Left ventricle myocardium superior (tissue), 1 donor: Measurements from ENCODE around the gene ANKS1B. TPM values are rescaled to one million over a fixed set of nuclear protein-coding genes. Genes with fewer than 3 reads are reported as not detected.

Source experiments
- ATAC-seq: fragments of 200-7000 bp; cut with Tn5 transposase; one replicate; pipeline ENCODE4 v1.9.1; 2020; ENCODE audit warnings: mild to moderate bottlenecking, moderate library complexity
- DNase-seq: peaks from one replicate; pipeline ENCODE4 v3.0.0-alpha.2; 2020
- intact Hi-C: fragments of 100-400 bp; cut with micrococcal nuclease; formaldehyde crosslinking; loops from one replicate; pipeline ENCODE4 v1.11.0; 2022
- total RNA-seq: library from RNA; stranded (reverse); fragmentation: NEBNext Ultra II Directional; extraction: Animal tissue kit (Norgen Biotek cat#: 25700); gene quantifications from one replicate; pipeline ENCODE4 v1.2.1, GENCODE V29; 2021
- donor health status: DM: no; HTN: yes; CAD: no; lungs with severe emphysema.

The ANKS1B gene
- total RNA-seq, 1 donor from 2014 or later: 2.5 TPM

DNA sequence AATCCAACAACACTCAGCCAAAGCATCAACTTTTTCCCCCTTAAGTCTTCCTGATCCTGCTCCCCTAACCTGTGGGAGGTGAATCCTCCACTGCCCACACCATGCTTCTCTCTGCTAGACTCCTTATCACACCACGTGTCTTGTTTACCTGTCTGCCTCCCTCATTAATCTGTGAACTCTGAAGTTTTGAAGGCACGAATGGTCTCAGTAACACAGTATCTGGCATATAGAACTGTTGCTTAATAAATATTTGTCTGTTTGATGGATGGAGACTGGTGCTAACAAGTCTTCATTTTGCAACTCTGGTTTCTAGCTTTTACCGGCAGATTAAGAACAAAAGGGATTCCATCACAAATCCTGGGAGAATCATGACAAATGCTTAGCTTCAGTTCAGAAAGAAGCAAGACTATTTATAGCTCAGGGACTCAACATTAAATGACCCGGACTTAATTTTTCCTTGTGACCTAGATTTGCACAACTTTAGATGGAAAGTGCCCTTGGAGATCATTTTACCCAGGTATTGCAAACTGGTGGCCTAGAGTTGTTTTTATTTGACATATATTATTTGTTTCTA is 1072.2 kb downstream of the ANKS1B start:
- DNase-seq (no peak), ATAC-seq (no peak)
- intact Hi-C loops: no loop called here

DNA sequence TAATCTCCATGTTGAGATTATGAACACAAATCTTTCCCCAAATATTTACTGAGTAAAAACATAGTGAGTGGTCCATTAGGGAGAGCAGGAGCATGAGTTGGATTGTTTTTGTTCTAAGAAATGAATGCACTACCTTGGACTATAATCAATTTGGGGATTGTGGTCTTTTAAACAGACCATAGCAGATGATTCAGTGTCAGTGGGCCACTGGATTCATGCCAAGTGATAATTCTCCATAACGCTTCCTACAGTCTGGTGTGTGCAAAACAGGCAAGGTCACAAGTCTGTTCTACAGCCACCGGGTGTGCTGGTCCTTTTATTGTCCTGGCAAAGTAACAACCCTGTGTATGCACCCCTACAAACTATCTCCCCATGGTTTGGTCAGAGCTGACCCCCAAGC is 1073.3 kb downstream of the ANKS1B start:
- intact Hi-C loops: no loop called here
- no peak for DNase-seq
- ATAC-seq: no peak

DNA sequence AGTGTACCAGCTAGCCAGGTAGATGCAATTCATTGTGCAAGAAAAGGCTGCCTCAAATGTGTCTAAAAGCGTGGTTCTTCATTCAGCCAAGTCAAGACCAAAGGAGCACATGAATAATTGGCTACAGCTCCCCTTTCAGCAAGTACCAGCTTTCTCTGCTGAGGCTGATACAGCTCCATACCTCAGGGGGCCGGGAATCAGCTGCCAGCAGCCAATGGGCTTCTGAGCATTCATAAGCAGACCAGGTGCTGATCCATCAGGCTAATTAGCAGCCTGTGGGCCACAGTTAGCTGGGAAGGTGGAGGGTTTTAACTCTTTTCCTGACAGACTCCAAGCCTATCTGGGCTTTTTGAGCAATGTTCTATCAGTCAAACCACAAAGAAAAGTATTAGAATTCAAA is 1075.0 kb downstream of the ANKS1B start:
- ATAC-seq (no peak), DNase-seq (no peak)
- intact Hi-C loops: no loop called here

DNA sequence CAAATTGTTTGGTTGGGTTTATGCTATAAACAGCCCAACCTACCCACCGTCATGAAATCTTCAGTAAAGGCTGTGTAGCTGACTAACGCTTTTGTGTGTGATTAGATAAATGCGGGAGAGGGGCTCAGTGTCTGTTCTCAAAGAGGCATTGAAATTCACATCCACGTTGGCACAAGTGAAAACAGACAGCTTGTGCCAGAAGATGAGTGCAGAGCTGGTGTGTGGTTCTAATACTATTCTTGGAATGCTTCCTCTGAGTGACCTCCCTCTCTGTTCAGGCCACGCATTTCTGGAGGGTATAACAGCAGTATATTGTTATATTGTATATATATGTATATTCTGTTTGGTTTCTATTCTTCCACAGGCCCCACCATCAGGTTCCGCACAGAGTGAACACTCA is 1075.9 kb downstream of the ANKS1B start:
- intact Hi-C loops: no loop called here
- ATAC-seq (no peak), DNase-seq (no peak)

DNA sequence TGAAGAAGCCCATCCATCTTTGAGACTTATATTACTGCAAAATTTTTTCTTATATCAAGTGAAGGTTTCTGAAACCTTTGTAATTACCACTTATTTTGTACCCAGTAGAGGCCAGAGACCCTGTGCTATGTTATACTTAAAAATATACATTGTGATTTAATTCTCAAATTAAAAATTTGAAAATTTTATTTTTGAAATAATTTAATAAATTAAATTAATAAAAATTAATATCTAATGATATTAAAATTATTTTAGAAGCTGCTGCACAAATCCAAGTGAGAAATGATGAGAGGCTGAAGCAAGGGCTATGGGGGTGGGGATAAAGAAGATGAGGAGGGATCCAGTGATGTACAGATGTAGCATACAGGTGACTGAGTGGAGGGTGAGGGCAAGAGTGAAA is 1080.9 kb downstream of the ANKS1B start:
- intact Hi-C loops: no loop called here
- ATAC-seq (no peak), DNase-seq (no peak)

DNA sequence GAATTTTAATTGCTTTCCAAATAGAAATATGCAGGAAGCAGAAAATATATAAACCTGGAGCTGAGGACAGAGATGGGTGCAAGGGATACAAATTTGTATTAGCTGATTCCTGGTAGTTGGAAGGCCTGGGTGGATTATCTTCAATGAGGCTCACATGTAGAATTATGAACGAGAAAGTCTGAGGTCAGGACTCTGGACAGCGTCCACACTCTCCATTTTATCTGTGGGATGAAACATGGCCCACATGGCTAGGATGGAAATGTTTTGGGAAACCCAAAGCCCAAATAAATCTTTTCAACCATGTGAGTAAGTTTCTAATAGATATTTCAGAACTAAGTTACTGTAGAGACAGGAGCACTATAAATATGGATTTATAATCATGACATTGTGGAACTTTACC is 1083.5 kb downstream of the ANKS1B start:
- ATAC-seq: no peak
- intact Hi-C loops: no loop called here
- no peak for DNase-seq

DNA sequence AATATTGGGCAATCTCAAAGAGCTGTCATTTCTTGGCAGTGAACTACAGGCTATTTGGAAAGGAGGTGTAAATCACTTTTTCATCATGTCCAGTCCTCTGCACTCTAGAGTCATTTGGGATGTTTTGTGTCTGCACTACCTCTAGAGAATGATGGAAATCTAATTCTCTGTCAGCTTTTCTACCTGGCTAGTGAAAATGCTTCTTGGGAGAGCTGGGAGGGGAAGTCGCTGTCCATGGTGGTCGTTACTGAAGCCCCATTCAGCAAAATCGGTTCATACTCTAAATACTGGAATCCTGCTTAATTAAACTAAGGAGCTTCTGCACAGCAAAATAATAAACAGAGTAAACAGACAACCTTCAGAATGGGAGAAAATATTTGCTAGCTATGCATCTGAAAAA is 1087.8 kb downstream of the ANKS1B start:
- DNase-seq: no peak
- intact Hi-C loops: no loop called here
- ATAC-seq: no peak

DNA sequence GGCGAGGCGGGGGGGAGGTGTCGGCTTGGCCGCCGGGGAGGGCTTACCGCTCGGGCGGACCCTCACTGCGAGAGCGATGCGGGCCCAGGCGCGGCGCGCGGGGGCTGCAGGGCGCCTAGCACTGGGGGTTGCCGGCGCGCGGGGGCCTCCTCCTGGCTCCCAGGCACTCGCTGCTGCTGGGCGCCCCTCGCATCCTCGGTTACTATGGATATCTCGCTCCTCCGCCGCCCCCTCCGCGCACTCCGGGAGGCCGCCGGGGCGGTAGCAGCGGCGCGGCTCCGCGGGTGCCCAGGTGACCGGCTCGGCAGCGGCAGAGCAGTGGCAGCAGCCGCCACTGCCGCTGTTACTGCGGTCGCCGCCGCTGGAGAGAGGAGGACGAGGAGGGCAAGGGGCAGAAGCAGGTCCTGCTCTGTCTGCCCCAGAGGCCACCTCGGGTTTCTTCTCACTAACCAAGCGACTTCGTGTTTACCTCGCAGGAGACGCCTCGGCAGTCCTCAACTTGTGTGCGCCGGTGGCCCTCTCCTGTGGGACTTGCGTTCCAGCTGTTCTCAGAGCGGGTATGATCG is 1089.6 kb downstream of the ANKS1B start:
- DNase-seq (no peak), ATAC-seq (no peak)
- intact Hi-C loops: no loop called here

DNA sequence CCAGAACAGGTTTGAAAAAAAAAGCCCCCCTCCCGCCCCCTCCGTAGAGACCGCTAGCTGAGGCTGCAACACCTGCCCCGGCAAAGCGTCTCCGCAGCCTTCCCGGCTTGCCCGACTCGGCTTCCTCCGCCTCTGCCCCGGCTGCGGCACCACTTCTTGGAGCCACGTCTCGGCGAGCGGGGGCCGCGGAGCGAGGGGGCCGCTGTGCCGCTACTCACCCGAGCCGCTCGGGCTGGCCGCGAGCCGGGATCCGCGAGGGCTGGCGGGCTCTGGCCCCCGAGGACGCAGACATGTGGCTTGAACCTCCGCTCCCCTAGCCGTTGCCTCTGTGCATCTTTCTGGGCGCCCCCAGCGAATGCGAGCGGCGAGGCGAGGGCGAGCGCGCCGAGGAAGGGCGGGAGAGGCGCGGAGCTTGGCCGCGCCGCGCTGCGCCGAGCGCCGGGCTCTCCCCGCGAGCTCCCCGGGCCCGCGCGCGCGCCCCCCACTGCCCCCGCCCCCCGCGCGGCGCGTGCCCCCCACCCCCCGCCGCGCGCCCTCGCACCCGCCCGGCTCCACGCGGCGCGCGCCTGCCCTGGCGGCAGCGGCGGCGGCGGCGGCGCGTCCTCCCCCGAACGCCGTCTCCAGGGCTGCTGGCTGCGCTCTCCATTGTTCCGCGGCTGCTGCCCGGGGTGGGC is 1090.2 kb downstream of the ANKS1B start:
- DNase-seq: no peak
- intact Hi-C loops: no loop called here
- ATAC-seq: no peak

DNA sequence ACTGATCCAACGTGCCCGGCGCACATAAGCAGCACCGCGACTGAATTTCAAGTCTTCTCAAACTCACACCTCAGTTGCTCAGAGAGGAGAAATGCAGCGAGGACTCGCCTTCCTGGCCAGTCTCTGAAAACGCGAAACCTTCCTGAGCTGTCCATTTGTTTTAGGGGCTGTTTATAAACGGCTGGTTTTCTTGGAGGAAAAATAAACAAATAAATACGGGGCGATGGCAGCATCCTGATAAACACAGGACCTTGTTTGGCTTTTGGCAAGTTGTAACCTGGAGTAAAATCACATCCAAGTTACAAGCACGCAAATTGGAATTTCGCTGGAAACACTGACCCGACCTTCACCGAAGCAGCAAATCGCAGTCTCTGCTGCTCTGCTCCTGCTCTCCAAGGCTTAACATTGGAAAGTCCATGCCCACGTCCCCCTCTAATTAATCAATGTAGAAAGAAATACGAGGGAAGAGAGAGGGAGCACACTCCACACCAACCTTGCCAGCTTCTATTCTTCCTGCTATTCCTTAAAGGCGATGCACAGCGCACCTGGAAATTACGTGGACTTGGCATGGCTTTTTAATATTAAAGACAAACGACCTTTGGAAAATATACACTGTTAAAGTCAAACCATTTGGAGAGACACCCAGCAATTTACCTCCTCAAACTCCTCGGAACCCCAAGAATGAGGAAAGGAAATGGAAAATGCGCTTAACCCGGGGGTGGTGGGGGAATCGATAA is 1090.9 kb downstream of the ANKS1B start:
- ATAC-seq (no peak), DNase-seq (no peak)
- intact Hi-C loops: no loop called here

DNA sequence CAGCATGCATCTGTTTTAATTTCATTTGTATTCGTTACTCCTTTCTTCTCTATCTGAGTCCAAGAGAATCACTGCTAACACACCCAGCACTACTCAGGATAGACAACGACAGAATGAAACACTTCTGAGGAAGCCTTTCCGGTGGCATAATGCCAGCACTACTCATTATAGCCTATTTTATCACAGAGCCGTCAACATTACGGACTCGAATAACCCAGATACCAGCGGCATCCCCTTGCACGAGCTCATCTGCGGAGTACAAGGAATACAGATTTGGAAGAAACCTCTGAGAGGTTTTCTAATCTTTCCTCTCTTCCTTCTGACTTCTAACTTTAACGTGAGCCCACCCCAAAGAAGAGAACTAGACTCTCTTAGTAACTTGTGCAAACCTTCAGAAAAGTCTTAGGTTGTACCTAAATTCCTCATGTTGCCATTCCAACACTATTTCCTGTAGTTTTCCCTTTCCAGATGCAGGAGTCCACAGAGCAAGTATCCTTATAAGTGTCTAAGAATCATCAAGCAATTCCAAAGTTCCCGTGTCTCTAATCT is 1091.5 kb downstream of the ANKS1B start:
- ATAC-seq (no peak), DNase-seq (no peak)
- intact Hi-C loops: no loop called here

DNA sequence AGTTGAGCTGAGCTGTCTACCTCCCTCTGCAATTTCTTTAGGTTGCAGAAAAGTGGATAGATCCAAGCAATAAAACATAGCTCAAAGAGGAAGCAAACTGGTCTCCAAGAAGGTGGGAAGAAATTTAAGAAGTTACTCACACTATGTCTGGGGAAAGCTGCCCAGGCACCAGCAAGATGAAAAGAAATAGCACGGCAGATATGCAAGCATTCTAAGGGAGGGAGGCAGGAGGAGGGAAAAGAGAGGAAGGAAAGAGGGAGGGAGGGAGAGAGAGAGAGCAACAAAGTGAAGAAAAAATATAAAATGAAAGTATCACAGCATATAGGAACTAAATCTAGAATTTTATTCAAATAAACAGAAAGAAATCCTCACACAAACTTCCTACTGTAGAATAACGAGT is 1099.0 kb downstream of the ANKS1B start:
- intact Hi-C loops: no loop called here
- ATAC-seq (no peak), DNase-seq (no peak)

DNA sequence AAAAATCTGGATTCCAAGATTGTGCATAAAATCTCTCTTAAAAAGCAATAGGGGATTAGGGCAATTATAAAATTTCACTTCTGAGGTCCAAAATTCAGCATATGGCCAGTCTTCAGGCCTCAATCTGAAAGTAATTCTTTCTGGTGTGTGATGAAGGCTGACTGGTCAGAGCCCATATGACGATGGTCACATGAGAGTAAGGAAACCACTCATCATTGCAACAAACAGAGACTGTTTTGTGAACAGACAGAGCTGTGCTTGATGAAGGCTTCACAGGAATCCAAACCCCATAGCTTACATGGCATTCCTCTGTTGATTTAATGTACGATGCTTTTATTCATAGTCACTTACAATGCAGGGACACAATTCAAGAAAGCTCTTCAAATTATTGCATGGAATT is 1101.5 kb downstream of the ANKS1B start:
- DNase-seq: no peak
- ATAC-seq: no peak
- intact Hi-C loops: no loop called here

DNA sequence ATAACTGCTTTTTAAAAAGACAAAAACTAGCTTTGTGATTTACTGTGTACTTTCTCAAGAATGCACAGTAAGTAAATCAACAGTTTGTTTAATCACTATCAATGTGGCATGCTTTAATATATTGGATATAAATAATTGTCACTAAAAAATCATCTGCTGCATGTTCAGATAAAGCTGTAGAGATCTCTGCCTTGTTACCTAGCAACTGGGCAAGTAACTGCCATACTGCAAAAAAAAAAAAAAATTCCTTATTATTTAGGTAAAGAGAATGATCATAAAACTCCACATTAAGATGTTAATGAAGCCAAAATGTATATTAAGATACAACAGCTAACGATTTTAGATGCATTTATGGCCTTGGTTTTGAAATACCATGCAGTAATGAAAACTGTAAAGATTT is 1102.2 kb downstream of the ANKS1B start:
- ATAC-seq: no peak
- DNase-seq: no peak
- intact Hi-C loops: no loop called here

DNA sequence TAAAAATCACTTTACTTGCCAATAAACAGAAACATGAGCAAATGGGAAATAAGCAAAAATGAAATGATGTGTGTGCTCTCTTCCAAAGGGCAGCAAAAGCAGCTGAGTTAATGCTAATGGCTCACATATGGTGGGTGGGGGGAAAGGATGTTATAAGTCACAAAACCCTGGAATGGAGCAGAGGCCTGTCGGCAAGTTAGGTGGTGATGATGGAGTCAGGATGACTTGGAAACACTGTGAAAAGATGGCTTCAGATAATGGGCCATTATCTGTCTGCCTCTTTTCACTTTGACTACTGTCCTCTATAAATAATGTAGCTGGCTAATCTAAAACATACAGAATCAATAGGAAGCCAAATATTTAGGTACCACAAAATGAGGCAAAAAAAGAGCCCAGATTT is 1111.0 kb downstream of the ANKS1B start:
- DNase-seq: no peak
- intact Hi-C loops: no loop called here
- ATAC-seq: no peak

DNA sequence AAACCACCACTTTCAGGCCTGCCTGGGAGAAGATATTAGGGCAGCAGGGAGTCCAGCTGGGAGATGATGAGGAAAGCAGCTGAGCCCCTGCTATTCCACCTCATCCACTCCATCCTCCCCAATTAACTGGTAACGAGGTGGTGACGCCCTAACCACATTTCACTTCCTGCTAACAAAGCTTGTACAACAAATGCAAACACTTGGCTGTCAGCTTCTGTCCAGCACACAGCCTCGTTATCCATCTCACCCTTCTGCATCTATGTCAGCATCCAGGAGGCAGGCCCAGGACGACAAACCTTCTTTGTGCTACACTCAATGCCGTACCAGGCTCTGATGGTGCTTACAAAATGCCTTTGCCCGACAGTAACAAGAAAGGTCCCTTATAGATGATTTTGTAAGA is 1114.2 kb downstream of the ANKS1B start:
- ATAC-seq (no peak), DNase-seq (no peak)
- intact Hi-C loops: no loop called here

DNA sequence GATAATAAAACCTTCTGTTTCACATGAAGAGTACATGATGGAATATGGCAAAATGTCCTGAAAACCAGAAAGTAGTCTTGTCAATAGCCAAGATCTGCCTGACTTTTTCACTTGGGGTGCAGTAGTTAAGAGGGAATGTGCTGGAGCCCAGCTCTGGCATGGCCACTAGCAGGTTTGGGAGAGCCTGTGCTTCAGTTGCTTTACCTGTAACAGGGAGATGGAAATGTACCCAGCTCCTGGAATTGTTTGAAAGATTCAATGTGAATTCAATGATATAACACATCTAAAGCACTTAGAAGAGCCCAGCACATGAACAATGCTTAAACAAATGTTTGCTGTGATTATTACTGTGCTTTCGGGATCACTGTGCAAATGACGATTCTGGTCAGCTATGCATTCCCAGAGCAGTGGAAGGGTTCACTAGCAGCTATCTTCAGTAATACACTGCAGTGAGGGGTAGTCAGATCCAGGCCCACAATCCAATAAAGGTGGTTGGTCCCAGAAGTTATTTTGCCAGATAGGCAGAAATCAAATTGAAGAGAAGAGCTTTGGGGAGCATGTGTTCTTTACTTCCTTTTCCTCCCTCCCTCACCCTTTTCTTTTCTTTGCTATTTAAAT is 1114.7 kb downstream of the ANKS1B start:
- ATAC-seq (no peak), DNase-seq (no peak)
- intact Hi-C loops: no loop called here

DNA sequence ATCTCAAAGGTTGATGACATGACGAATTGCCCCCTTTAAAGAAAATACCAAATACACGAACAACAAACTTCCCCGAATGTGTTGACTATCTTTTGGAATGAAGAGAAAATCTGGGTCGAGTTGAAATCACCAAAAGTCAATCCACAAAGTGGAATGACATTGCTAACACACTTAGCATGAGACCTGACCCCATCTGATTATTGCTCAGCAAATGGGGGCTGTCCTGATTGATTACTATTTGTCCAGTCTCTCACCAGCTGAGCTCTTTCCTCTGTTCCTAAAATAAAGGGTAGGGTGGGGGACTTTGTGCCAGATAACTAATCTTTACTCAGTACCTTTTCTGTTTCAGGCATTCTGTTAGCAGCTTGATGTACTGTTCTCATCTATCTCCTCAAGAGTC is 1116.2 kb downstream of the ANKS1B start:
- DNase-seq: no peak
- intact Hi-C loops: no loop called here
- ATAC-seq: no peak

DNA sequence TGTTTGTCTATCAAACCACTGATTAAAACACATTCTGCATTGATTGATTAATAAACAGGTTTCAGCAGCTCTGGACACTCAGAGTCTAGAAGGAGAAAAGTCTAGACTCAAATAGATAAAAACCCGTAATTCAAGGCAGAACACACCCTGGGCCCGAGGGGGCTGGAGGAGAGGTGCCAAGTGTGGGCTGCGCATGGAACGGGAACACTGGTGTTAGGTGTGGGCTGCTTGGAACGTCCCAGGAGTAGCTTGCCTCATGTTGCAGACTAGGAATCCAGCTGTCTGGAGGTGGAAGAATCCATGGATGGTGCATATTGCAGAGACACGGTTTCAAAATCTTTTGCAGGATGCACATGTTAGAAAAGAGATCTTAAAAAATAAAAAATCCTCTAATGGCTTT is 1116.7 kb downstream of the ANKS1B start:
- ATAC-seq: no peak
- intact Hi-C loops: no loop called here
- DNase-seq: no peak

DNA sequence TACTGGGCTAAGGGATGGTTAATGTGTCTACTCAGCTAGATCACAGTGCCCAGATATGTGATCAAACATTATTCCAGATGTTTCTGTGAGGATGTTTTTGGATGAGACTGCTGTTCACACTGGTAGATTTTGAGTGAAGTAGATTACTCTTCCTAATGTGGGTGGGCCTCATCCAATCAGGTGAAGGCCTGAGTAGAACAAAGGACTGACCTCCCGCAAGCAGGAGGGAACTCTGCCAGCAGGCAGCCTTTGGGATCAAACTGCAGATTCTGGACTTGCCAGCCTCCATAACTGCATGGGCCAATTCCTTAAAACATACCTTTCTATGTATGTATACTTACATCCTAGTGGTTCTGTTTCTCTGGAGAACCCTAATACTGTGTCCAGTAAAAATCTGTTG is 1120.4 kb downstream of the ANKS1B start:
- intact Hi-C loops: no loop called here
- ATAC-seq (no peak), DNase-seq (no peak)
